Fibroblast of skin of back (primary cell): ENCODE measurements around the gene MYO3B.
"Not testable (repeated sequence)": the region's sequence is repeated elsewhere in the genome, so short reads cannot be mapped to it uniquely, and the experiment has no call there.

ENCODE experiments used
- DNase-seq: peaks from one replicate; pipeline ENCODE4 v3.0.0-alpha.2; 2013

Gene MYO3B

DNA sequence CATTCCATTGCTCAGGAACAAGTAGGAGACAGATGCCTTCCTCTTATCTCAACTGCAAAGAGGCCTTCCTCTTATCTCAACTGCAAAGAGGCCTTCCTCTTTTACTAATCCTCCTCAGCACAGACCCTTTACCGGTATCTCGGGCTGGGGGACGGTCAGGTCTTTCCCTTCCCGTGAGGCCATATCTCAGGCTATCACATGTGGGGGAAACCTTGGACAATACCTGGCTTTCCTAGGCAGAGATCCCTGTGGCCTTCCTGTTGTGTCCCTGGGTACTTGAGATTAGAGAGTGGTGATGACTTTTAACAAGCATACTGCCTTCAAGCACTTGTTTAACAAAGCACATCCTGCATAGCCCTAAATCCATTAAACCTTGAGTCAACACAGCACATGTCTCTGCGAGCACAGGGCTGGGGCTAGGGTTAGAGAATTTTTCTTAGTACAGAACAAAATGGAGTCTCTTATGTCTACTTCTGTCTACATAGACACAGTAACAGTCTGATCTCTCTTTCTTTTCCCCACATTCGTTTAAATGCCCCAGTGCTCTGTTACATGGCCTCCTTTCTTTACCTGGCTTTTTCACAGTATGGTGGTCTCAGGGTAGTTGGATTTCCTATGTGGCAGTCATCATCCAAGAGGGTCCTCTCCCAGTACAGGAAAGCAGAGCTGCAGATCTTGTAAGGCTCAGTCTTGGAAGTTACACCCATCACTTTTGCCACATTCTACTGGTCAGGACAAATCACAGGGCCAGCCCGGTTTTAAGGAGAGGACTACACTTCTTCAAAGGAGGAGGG, 86.0 kb downstream of the MYO3B start:
- DNase-seq, result not testable (repeated sequence)

DNA sequence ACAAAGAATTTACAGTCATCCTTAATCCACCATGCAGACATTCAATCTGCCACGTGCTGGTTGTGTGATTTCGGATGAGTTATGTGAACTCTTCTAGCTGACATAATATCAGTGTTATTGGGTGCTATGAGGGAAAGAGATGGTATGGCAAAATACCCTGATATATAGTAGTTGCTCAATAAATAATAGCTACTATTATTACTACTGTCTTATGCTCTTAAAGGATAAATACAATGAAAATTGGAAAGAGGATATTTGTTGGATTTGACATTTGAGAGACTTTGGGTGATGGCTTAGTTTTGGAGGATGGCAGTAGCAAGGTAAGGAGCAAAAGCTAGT, 86.5 kb downstream of the MYO3B start:
- no peak for DNase-seq

DNA sequence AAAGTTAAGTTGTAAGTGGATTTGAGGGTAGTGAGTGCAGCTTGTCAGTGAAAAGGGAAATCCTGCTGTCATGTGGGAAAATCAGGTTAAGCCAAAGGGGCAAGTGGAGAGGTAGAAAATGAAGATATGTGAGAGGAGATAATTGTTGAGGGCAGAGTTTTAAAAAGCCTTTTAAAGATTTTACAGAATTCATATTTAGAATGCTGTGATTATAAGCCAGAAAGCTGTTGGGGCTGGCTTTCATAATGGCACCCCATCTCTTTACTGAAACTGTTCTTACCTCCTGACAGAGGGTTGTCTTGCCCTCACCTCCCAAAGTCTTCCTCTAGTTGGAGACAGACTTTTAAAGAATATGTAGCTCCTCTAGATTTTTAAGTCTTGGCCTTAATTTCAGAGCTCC, 86.9 kb downstream of the MYO3B start:
- DNase-seq, result no peak

DNA sequence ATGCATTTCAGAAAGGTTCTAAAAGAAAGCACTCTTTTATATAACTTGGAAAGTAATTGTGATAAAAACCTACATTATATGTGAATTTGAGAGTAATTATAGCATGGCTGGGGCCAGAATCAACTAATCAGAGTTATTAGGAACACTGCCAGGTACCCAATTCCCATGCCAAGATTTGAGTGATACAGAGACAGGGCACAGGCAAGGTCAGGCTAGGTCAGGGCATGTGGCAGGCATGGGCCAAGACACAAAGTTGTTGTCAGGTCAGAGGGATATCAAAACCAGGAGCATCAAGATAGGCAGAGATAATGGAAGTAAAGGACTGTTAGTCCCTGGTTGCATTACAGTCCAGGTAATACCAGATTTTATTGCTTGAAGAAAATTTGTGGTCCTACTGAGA, 87.4 kb downstream of the MYO3B start:
- DNase-seq, result no peak

DNA sequence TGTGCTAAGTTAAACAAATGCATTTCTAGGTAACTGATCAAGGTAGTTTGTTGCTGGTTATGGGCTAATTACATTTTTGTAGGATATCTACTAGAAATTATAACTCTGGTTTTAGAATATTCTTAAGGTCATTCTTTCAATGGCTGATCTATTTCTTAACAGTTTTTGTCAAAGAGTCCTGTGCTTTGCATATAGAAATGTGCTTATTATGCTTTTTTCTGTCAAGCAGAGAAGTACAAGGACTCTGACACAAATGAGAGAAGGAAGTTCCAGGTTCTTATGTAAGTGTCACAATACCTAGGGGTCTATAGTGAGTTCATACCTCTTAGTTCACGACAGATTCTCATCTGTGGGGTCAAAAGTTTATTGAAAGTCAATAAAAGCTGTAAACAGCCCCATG, 88.4 kb downstream of the MYO3B start:
- DNase-seq, result no peak

DNA sequence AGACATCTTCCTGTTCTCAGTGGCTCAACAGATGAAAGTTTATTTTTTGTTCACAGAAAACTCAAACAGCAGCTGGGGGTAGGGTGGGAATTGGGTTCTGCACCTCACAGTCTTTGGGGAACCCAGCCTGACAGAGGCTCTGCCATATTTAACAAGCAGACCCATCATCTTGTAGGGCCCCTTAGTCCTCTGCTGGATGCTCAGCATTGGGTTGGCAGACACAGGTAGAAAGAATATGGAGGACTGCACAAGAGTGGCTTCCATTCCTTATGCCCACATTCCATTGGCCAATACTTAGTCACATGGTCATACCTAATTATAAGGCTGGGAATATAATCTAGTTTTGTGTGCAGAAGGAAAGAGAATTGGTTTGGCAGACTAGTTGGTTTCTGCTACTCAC, 89.1 kb downstream of the MYO3B start:
- DNase-seq, result no peak

DNA sequence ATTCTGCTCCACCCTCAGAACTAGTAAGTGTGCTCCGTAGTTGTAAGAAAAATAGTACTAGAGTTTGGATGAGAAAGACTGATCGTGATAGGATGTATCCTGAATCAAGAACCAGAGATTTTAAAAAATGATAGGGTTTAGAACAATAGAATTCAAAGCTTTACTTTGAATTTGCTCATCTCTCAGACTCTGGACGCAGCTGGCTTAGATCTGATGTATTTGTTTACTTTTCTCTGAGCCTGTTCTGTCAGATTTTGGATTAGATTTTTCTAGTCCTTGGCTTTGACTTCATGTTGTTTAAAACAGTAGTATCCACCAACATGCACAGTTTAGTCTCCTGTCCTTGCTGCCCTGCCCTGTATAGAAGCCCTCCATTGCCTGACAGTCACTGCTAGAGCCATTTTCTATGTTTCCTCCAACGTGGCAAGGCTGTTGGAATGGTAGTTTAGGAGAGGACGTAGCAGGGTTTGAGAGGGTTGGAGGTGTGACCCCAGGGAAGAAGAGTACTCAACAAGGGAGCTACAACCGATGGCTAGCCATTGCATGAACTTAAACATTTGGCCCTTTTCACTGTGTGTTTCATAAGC, 92.4 kb downstream of the MYO3B start:
- DNase-seq, result no peak

- DNase-seq, result no peak
These were observed 93.4 kb downstream of the MYO3B start for GRCh38 chr2:170271340-170271739.

DNA sequence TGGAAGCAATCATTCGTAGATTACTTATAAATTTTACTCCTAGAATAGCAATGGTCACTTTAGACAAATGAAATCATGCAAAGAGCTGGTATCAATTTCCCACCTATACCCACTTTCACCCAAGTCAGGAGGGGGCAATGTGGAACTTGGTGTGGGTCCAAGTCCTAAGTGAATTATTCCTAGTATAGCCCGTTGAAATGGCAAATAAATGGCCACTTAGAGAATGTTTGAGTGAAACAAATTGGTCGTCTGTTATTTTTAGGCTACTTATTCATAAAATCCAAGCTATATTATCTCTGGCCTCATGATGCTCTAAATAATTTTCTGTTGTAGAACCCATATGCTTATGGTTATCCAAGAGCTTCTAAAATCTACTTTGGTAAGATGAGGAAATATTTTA, 98.1 kb downstream of the MYO3B start:
- no peak for DNase-seq

GRCh38 chr2:170276925-170277629, 99.1 kb downstream of the MYO3B start:
- DNase-seq, result no peak

DNA sequence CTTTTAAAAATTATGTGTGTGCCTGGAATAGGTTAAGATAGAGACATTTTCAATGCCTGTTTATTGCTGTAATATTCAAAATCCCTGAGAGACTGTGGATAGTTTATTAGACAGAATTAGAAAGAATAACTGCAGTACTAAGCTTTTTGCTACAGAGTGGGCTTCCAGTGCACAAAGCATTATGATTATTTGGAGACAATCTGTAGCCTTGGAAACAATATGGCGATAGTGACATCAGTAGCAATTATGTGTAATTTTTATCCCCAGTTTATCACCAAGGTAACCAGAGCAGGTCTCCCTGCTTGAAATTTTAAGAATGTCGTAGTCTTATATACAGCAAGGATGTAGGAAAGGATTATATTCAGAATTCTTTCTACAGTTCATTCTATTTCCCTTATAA, 100.0 kb downstream of the MYO3B start:
- no peak for DNase-seq

GRCh38 chr2:170279615-170280014, 101.7 kb downstream of the MYO3B start:
- DNase-seq, result not testable (repeated sequence)

DNA sequence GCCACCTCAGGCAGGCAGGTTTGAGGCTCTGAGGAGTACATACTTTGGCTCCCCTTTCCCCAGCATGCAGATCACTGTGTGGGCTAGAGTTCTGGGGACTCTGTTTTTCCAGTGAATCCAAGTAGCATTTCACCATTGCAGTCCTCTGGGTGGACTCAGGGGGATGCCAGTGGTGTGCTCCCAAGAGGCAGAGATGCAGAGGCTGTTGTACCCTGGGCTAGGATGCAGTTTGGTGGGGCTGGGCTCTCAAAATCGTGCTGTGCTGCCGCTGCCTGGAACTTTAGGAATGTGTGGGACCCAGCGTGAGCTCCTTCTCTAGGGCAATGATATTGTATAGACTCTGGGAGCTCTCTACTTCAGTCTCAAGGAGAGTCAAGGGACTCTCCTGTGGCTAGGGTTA, 104.9 kb downstream of the MYO3B start:
- no peak for DNase-seq

- no peak for DNase-seq
These were observed 106.3 kb downstream of the MYO3B start for GRCh38 chr2:170284205-170284604.

DNA sequence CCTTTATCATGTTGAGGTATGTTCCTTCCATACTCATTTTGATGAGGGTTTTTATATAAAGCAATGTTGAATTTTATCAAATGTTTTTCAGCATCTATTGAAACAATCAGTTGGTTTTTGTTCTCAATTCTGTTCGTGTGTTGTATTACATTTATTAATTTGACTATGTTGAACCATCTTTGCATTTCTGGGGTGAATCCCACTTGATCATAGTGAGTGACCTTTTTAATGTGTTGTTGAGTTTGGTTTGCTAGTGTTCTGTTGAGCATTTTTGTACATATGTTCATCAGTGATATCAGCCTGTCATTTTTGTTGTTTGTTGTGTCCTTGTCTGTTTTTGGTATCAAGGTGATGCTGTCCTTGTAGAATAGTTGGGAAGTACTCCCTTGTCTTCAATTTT, 110.9 kb downstream of the MYO3B start:
- no peak for DNase-seq

- DNase-seq, result no peak
These were observed 113.5 kb downstream of the MYO3B start for GRCh38 chr2:170291474-170291873.

DNA sequence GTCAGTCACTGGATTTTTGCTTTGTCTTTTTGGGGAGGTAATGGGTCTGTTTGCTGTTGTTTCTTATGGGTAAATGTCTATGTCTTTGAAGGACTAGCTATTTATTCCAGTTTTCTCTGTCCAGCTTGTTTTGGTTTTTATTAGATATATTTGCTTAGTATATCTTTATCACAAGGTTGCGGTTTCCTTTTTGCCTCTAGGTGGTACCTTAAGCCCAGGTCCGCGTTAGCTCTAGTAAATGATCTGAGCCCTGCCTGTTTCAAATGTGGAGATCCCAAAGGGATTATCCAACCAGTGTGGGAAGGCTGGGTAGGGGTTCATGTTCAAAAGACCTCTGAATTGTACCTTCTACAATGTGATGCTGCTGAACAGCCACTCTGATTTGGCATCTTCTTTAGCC, 114.5 kb downstream of the MYO3B start:
- DNase-seq, result no peak

- DNase-seq, result no peak
These were observed 119.5 kb downstream of the MYO3B start for GRCh38 chr2:170297496-170297895.

- peak; percentile 12 for DNase-seq
These were observed 120.2 kb downstream of the MYO3B start for GRCh38 chr2:170298115-170298514.

- DNase-seq, result no peak
These were observed 121.0 kb downstream of the MYO3B start for GRCh38 chr2:170298861-170299429.

DNA sequence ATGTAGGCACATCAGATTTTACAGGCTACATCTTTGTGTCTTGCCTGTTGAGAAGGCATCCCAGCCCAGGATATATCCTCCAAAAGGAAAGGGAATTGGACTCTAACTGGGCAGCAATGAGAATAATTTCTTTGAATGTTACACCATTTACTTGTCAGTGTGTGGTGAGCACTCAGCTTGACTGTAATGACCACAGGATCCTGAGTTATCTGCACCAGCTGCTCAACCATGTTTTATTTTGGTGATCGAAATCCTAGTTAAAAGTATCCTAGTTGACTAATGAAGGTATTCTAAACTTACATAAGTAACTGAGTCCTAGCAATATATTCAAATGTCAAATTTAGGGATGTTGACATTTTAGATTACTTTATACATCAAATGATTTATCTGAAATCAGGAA, 123.0 kb downstream of the MYO3B start:
- no peak for DNase-seq

- DNase-seq, result no peak
These were observed 123.7 kb downstream of the MYO3B start for GRCh38 chr2:170301626-170302025.

GRCh38 chr2:170305711-170306110, 127.8 kb downstream of the MYO3B start:
- no peak for DNase-seq
